Measurements from ENCODE around the gene PRKCQ. TPM values are rescaled to one million over a fixed set of nuclear protein-coding genes. Genes with fewer than 3 reads are reported as not detected.
"Not testable (repeated sequence)": the region's sequence is repeated elsewhere in the genome, so short reads cannot be mapped to it uniquely, and the experiment has no call there.

The PRKCQ gene
- total RNA-seq, 2 experiments from 2014 or later = 49.5 to 53.0 TPM

DNA sequence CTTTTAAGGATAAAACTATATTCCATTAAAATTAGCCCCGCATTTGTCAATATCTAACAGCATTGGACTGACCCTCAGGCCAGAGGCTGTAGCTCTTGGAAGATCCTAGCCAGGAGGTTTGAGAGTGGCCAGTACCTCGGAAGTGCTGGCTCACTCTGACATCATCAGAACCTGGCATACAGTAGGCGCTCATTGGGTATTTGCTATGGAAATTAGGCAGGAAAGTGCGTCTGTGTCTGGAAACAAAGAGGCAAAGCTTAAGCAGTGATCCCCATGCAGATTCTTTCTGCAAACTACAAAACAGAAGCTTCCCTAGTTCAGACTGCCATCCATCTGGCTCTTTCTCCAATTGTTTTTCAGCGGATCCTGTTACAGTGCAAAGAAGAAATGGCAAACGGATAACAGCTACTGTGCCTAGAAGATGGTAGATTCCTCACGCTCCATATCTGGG is 1.7 kb upstream of the PRKCQ start:
- peak; percentile 64 for DNase-seq
- CTCF ChIA-PET = interaction anchor here (0.6 to 4.8 kb wide), 22 partner anchors 8 to 175 kb away, joined by 3 to 50 read pairs (median 4); no protein-coding TSS in a partner anchor
- intact Hi-C loops (cut with micrococcal nuclease) = loop anchor here (1.0 to 10.0 kb wide), 4 partner anchors 18 to 607 kb away; partner anchors contain the start of gene IL15RA
- Mint-ChIP-seq H3K4me1 (ENCODE audit: low read depth) (peaks cover 37% of the 10 kb centered on the region), H3K27ac (peak overlapping the region; percentile 99), H3K36me3 (ENCODE audit: low read depth) (peaks cover 72% of the 10 kb centered on the region), H3K4me3 (peak overlapping the region; percentile 92), H3K27me3 (ENCODE audit: low read depth) (no peaks in the 10 kb centered on the region), H3K9me3 (no peaks in the 10 kb centered on the region)

DNA sequence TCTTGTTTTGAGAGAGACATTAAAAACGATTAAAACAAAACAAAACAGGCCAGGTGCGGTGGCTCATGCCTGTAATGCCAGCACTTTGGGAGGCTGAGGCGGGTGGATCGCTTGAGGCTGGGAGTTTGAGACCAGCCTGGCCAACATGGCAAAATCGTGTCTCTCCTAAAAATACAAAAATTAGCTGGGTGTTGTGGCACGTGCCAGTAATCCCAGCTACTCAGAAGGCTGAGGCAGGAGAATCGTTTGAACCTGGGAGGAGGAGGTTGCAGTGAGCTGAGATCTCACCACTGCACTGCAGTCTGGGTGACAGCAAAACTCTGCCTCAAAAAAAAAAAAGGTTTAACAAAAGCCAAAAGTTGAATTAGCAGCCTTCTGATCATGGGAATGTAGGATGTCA is 1.1 kb upstream of the PRKCQ start:
- H3K4me3 Mint-ChIP-seq = peak overlapping the region; percentile 92
- H3K36me3 Mint-ChIP-seq (ENCODE audit: low read depth) = peaks cover 70% of the 10 kb centered on the region
- H3K27me3 Mint-ChIP-seq (ENCODE audit: low read depth); H3K9me3 Mint-ChIP-seq; DNase-seq: not testable (repeated sequence)
- peak overlapping the region; percentile 99 for H3K27ac Mint-ChIP-seq
- CTCF ChIA-PET = interaction anchor here (0.8 to 4.8 kb wide), 20 partner anchors 8 to 174 kb away, joined by 3 to 50 read pairs (median 5); no protein-coding TSS in a partner anchor
- H3K4me1 Mint-ChIP-seq (ENCODE audit: low read depth) = peaks cover 37% of the 10 kb centered on the region
- intact Hi-C loops (cut with micrococcal nuclease) = loop anchor here (1.0 to 10.0 kb wide), 3 partner anchors 19 to 606 kb away; partner anchors contain the start of gene IL15RA

DNA sequence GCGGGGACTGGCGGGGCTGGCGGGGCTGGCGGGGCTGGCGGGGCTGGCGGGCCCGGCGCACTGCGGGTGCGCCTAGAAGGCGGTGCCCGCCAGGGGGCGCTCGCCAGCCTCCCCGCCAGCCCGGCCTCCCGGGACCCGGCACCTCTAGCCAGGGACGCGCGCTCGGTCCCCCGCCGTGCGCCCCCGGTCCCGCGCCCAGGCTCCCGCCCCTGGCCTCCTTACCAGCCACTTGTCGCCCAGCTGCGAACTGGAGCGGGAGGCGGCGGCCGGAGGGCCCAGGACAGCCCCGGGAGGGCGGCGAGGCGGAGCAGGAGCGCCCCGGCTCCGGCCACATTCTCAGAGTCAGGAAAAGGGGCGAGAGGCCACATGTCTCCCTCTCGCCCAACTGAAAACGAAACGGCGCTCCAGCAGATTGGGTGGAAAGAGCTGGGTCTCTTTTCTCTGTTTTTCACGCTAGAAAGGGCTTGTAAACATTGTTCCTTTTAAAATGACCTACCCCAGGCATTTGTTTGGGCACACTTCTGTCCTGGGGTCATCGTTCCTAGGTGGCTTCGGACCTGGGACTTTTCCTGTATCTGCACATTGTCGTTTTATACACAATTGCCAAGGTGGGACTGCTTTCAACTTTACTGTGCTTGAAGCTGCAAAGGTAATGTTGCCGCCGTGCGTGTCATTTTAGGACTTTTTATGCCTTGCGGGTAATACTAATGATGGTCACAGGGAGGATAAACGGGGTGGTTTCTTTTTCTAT is 378 bp upstream of the PRKCQ start:
- H3K4me1 Mint-ChIP-seq (ENCODE audit: low read depth) = peaks cover 39% of the 10 kb centered on the region
- H3K27me3 Mint-ChIP-seq (ENCODE audit: low read depth) = no peaks in the 10 kb centered on the region
- peaks cover 64% of the 10 kb centered on the region for H3K36me3 Mint-ChIP-seq (ENCODE audit: low read depth)
- peak; percentile 86 for DNase-seq
- intact Hi-C loops (cut with micrococcal nuclease) = loop anchor here (1.0 to 10.0 kb wide), 6 partner anchors 20 to 606 kb away; partner anchors contain the start of gene IL15RA
- H3K4me3 Mint-ChIP-seq = peak overlapping the region; percentile 92
- H3K27ac Mint-ChIP-seq = peak overlapping the region; percentile 99
- CTCF ChIA-PET = interaction anchor here (0.8 to 4.8 kb wide), 18 partner anchors 12 to 174 kb away, joined by 3 to 50 read pairs (median 6); no protein-coding TSS in a partner anchor
- H3K9me3 Mint-ChIP-seq = no peaks in the 10 kb centered on the region

DNA sequence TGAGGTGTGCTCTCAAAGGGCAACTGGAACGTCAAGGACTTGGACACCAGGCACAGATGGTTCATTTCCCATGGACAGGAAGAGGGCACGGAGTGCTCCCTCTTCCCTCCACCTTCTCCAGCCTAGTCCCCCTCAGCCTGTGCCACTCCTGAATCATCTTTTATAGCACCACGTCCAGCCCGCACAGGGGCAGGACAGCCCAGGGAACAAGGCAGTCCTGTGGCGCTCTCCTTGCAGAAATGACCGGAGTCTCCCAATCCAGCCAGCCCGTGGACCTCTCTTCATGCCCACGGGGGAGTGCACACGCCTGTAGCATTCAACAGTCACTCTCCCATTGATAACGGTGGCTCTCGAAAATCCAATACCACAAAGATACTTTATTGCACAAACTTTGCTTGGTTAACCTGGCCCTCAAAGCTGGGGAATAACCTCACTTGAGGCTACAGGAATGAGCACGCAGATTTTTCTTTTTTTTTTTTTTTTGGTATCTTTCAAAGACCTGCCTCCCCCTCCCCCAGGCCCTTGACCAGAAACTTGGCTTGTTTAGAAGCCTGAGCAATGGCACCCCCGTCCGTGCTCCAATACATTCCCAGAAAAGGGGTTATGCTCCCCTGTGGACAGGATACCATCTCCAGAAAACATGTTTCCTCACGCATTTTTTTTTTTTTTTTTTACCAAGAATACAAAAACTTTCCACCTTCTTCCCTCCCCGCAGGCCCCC is 733 bp downstream of the PRKCQ start:
- CTCF ChIA-PET = interaction anchor here (0.6 to 4.8 kb wide), 4 partner anchors 49 to 137 kb away, joined by 3 to 48 read pairs (median 12); no protein-coding TSS in a partner anchor
- intact Hi-C loops (cut with micrococcal nuclease) = loop anchor here (1.0 to 2.0 kb wide), 2 partner anchors 134 to 163 kb away; no protein-coding TSS in a partner anchor
- Mint-ChIP-seq H3K4me1 (ENCODE audit: low read depth) (peaks cover 45% of the 10 kb centered on the region), H3K4me3 (peak overlapping the region; percentile 79), H3K27ac (peak overlapping the region; percentile 93), H3K9me3 (no peaks in the 10 kb centered on the region), H3K36me3 (ENCODE audit: low read depth) (peaks cover 54% of the 10 kb centered on the region), H3K27me3 (ENCODE audit: low read depth) (no peaks in the 10 kb centered on the region)
- peak; percentile 79 for DNase-seq

GRCh38 chr10:6578795-6579182 is 1.3 kb downstream of the PRKCQ start:
- DNase-seq = no peak
- Mint-ChIP-seq H3K4me1 (ENCODE audit: low read depth) (peaks cover 50% of the 10 kb centered on the region), H3K27me3 (ENCODE audit: low read depth) (no peaks in the 10 kb centered on the region), H3K9me3 (no peaks in the 10 kb centered on the region), H3K36me3 (ENCODE audit: low read depth) (peaks cover 48% of the 10 kb centered on the region), H3K27ac (peak overlapping the region; percentile 93), H3K4me3 (peak overlapping the region; percentile 79)
- intact Hi-C loops (cut with micrococcal nuclease) = loop anchor here (1.0 to 2.0 kb wide), 6 partner anchors 15 to 162 kb away; no protein-coding TSS in a partner anchor
- CTCF ChIA-PET = interaction anchor here (0.6 to 4.8 kb wide), 10 partner anchors 8 to 133 kb away, joined by 3 to 48 read pairs (median 4); no protein-coding TSS in a partner anchor

- peak overlapping the region; percentile 79 for H3K4me3 Mint-ChIP-seq
- peaks cover 44% of the 10 kb centered on the region for H3K36me3 Mint-ChIP-seq (ENCODE audit: low read depth)
- peak; percentile 64 for DNase-seq
- H3K27ac Mint-ChIP-seq = peak overlapping the region; percentile 93
- CTCF ChIA-PET = interaction anchor here (0.6 to 4.8 kb wide), 14 partner anchors 8 to 177 kb away, joined by 3 to 48 read pairs (median 4); no protein-coding TSS in a partner anchor
- H3K4me1 Mint-ChIP-seq (ENCODE audit: low read depth) = peaks cover 53% of the 10 kb centered on the region
- no peaks in the 10 kb centered on the region for H3K9me3 Mint-ChIP-seq
- intact Hi-C loops (cut with micrococcal nuclease) = loop anchor here (1.0 to 2.0 kb wide), 5 partner anchors 15 to 162 kb away; no protein-coding TSS in a partner anchor
- no peaks in the 10 kb centered on the region for H3K27me3 Mint-ChIP-seq (ENCODE audit: low read depth)
These were observed 1.8 kb downstream of the PRKCQ start for GRCh38 chr10:6578251-6578771.

- H3K27me3 Mint-ChIP-seq (ENCODE audit: low read depth) = no peaks in the 10 kb centered on the region
- peaks cover 25% of the 10 kb centered on the region for H3K36me3 Mint-ChIP-seq (ENCODE audit: low read depth)
- no peaks in the 10 kb centered on the region for H3K9me3 Mint-ChIP-seq
- DNase-seq = no peak
- intact Hi-C loops (cut with micrococcal nuclease) = no loop called here
- H3K4me3 Mint-ChIP-seq = peak overlapping the region; percentile 72
- H3K4me1 Mint-ChIP-seq (ENCODE audit: low read depth) = peaks cover 56% of the 10 kb centered on the region
- peak overlapping the region; percentile 74 for H3K27ac Mint-ChIP-seq
- CTCF ChIA-PET = interaction anchor here (0.9 to 1.3 kb wide), 5 partner anchors 10 to 103 kb away, joined by 3 to 7 read pairs (median 5); no protein-coding TSS in a partner anchor
These were observed 3.8 kb downstream of the PRKCQ start for GRCh38 chr10:6576326-6576725.

GRCh38 chr10:6574664-6575176 is 5.4 kb downstream of the PRKCQ start:
- H3K36me3 Mint-ChIP-seq (ENCODE audit: low read depth) = peaks cover 24% of the 10 kb centered on the region
- no peak overlapping the region for H3K27ac Mint-ChIP-seq
- H3K27me3 Mint-ChIP-seq (ENCODE audit: low read depth) = no peaks in the 10 kb centered on the region
- CTCF ChIA-PET = interaction anchor here (0.8 to 1.8 kb wide), 2 partner anchors 11 to 129 kb away, joined by 3 to 8 read pairs; no protein-coding TSS in a partner anchor
- no peak for DNase-seq
- H3K4me1 Mint-ChIP-seq (ENCODE audit: low read depth) = peaks cover 72% of the 10 kb centered on the region
- H3K4me3 Mint-ChIP-seq = no peak overlapping the region
- H3K9me3 Mint-ChIP-seq = no peaks in the 10 kb centered on the region
- intact Hi-C loops (cut with micrococcal nuclease) = loop anchor here (1.0 kb wide), 1 partner anchor 55 kb away; no protein-coding TSS in a partner anchor

GRCh38 chr10:6570893-6571292 is 9.2 kb downstream of the PRKCQ start:
- intact Hi-C loops (cut with micrococcal nuclease) = no loop called here
- no peak overlapping the region for H3K27ac Mint-ChIP-seq

DNA sequence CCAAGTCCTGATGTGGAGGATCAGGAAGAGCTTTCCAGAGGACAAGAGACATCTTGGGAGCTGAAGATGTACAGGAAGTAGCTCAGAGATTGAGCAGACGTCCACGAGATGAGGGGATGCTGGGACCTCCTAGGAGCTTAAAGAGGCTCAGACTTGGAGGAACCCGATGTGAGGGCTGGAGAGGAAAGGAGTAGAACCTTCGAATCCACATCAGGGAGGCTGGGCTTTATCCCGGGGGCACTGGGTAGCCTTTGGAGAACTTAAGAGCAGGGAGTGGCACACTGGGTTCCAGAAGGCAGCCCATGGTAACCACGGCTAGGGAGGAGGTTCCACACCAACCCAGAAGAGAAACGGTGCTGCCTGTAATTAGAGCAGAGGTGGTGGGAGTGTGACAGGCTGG is 10.8 kb downstream of the PRKCQ start:
- H3K27ac Mint-ChIP-seq = no peak overlapping the region
- no peak overlapping the region for H3K4me3 Mint-ChIP-seq
- peaks cover 9% of the 10 kb centered on the region for H3K36me3 Mint-ChIP-seq (ENCODE audit: low read depth)
- no peaks in the 10 kb centered on the region for H3K27me3 Mint-ChIP-seq (ENCODE audit: low read depth)
- intact Hi-C loops (cut with micrococcal nuclease) = loop anchor here (10.0 kb wide), 1 partner anchor 364 kb away; the partner anchor contains the start of gene PFKFB3
- no peak for DNase-seq
- no peaks in the 10 kb centered on the region for H3K9me3 Mint-ChIP-seq
- H3K4me1 Mint-ChIP-seq (ENCODE audit: low read depth) = peaks cover 88% of the 10 kb centered on the region
- CTCF ChIA-PET = interaction anchor here (0.9 to 1.0 kb wide), 2 partner anchors 12 to 23 kb away, joined by 3 read pairs; no protein-coding TSS in a partner anchor

More at GRCh38 chr10:6570893-6571292, 9.2 kb downstream of the PRKCQ start:
- Mint-ChIP-seq H3K4me1 (ENCODE audit: low read depth) (peaks cover 91% of the 10 kb centered on the region), H3K27me3 (ENCODE audit: low read depth) (no peaks in the 10 kb centered on the region), H3K9me3 (no peaks in the 10 kb centered on the region), H3K36me3 (ENCODE audit: low read depth) (peaks cover 9% of the 10 kb centered on the region), H3K4me3 (no peak overlapping the region)
- DNase-seq = no peak
- CTCF ChIA-PET = interaction anchor here (0.9 kb wide), 1 partner anchor 91 kb away, joined by 3 read pairs; no protein-coding TSS in a partner anchor

DNA sequence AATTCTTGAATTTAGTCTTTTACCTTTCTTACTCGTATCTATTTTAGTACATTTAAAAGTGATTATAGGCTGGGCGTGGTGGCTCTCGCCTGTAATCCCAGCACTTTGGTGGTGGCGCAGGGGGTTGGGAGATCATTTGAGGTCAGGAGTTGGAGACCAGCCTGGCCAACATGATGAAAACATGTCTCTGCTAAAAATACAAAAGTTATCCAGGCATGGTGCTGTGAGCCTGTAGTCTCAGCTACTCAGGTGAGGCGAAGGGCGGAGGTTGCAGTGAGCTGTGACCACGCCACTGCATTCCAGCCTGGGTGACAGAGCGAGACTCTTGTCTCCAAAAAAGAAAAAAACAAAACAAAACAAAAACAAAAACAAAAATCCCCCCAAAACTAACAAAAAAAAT is 12.2 kb downstream of the PRKCQ start:
- H3K36me3 Mint-ChIP-seq (ENCODE audit: low read depth) = peaks cover 9% of the 10 kb centered on the region
- no peak overlapping the region for H3K4me3 Mint-ChIP-seq
- H3K9me3 Mint-ChIP-seq = no peaks in the 10 kb centered on the region
- no peaks in the 10 kb centered on the region for H3K27me3 Mint-ChIP-seq (ENCODE audit: low read depth)
- peaks cover 89% of the 10 kb centered on the region for H3K4me1 Mint-ChIP-seq (ENCODE audit: low read depth)
- CTCF ChIA-PET = interaction anchor here (1.4 to 2.2 kb wide), 2 partner anchors 49 to 121 kb away, joined by 4 to 7 read pairs; no protein-coding TSS in a partner anchor
- intact Hi-C loops (cut with micrococcal nuclease) = loop anchor here (10.0 kb wide), 1 partner anchor 363 kb away; the partner anchor contains the start of gene PFKFB3
- DNase-seq = no peak
- peak overlapping the region; percentile 10 for H3K27ac Mint-ChIP-seq
